Heart right ventricle (tissue), 16 donors: Measurements from ENCODE around the gene SLC29A3. TPM values are rescaled to one million over a fixed set of nuclear protein-coding genes. Genes with fewer than 3 reads are reported as not detected.

Experiments used
- ATAC-seq, 8 donors: fragments of 200-7000 bp; cut with Tn5 transposase; one replicate each; pipeline ENCODE4 v1.9.1; 2020; ENCODE audit warnings: mild to moderate bottlenecking in 8 of 8, moderate library complexity in 8 of 8, moderate number of reproducible peaks in 1 of 8
- DNase-seq, 2 donors: peaks; one replicate each; pipeline ENCODE4 v3.0.0-alpha.2; 2020
- H3K27ac ChIP-seq, 10 donors: fragments of 200-600 bp; sonication (generic) in 2 of 10; one replicate each; pipeline versions ENCODE4 v1.5.0 to v1.8.0; 2020 to 2022; ENCODE audit warnings: mild to moderate bottlenecking in 3 of 10
- H3K27me3 ChIP-seq, 7 donors: fragments of 200-600 bp; one replicate each; pipeline ENCODE4 v1.8.0; 2021 to 2022; ENCODE audit warnings: mild to moderate bottlenecking in 2 of 7
- H3K36me3 ChIP-seq, 9 donors: fragments of 200-600 bp; sonication (generic) in 1 of 9; one replicate each; pipeline versions ENCODE4 v1.5.0 to v1.8.0; 2020 to 2022; ENCODE audit warnings: mild to moderate bottlenecking in 2 of 9
- H3K4me1 ChIP-seq, 9 donors: fragments of 200-600 bp; sonication (generic) in 1 of 9; one replicate each; pipeline versions ENCODE4 v1.5.0 to v1.8.0; 2020 to 2022; ENCODE audit warnings: mild to moderate bottlenecking in 4 of 9
- H3K4me3 ChIP-seq, 10 donors: fragments of 200-600 bp; sonication (generic) in 2 of 10; one replicate each; pipeline versions ENCODE4 v1.5.0 to v1.8.0; 2020 to 2022; ENCODE audit warnings: mild to moderate bottlenecking in 7 of 10, moderate library complexity in 2 of 10
- H3K9me3 ChIP-seq, 11 donors: fragments of 200-600 bp in 10 of 11; sonication (generic) in 2 of 11; one replicate each; pipeline versions ENCODE4 v1.5.0 to v1.8.0; 2013 to 2022; ENCODE audit warnings: mild to moderate bottlenecking in 2 of 11, control low read depth in 1 of 11, moderate library complexity in 1 of 11
- WGBS, 2 donors: extraction: QIAGEN DNeasy Blood & Tissue Kit; methylation state at CpG; one replicate each; pipeline ENCODE4 v1.1.7; 2013; ENCODE audit warnings: inconsistent platforms in 1 of 2; 5-methylcytosine and 5-hydroxymethylcytosine counted together
- intact Hi-C, 10 donors: fragments of 100-400 bp; cut with DNase I; formaldehyde crosslinking; loops; one replicate each; pipeline versions ENCODE4 v1.11.1 to v1.14.2; 2022
- polyA plus RNA-seq, 2 donors: library from polyadenylated mRNA; stranded (reverse); fragments of 200-250 nt; gene quantifications; one replicate each; pipeline ENCODE4 v1.2.3, GENCODE V29; 2013
- total RNA-seq, 10 donors: library from RNA; stranded (reverse); fragmentation: NEBNext Ultra II Directional in 3 of 10; extraction: Animal tissue kit (Norgen Biotek cat#: 25700) in 3 of 10; gene quantifications; one replicate each; pipeline versions ENCODE4 v1.2.1 to v1.2.4, GENCODE V29; 2021 to 2023
- TF ChIP-seq, protein P1 (sequence below), 9 donors: fragments of 200-600 bp; sonication (generic) in 2 of 9; IDR thresholded peaks; one replicate each; pipeline versions ENCODE4 v1.5.0 to v1.8.0; 2021 to 2022; ENCODE audit warnings: antibody characterized with exemption in 9 of 9, mild to moderate bottlenecking in 5 of 9, moderate library complexity in 1 of 9
- donor health status: Arrhythmogenic right ventricular cardiomyopathy.
- donor health status: ischemic (EF 13 %, LVEDD 7.1; RV severe dilation, severe dysfunction).
- donor health status: healthy with polysubstance abuse.
- donor health status: DM: no; HTN: yes; CAD: no.
- donor health status: DM: no; HTN: no; CAD: no.
- donor health status: ischemic (EF 25% LVEDD 6.9; RV normal size, moderate dysfunction).
- donor health status: ischemic (EF 25% LVEDD 5.7; RV mildly dilated, moderate dysfunction).
- donor health status: healthy.
- donor health status: DM: yes; HTN: yes; CAD: no.
- donor health status: Ischemic cardiomyopathy.
- donor health status: ischemic (EF 35%, LVEDD 5.7; RV mildly dilated, moderate dysfunction).
- donor health status: nonischemic (EF 11% LVEDD 7.7; RV severe dilation, severe dysfunction).
- donor health status: DM: yes; HTN: yes; CAD: no.
- donor health status: PGD.
- donor health status: ischemic (EF 29% LVEDD 5.4; RV normal size, mild dysfunction).
- donor health status: nonischemic (EF 23%, LVEDD 6.1; RV moderate dilation, normal function).

SLC29A3 gene
- total and polyA plus RNA-seq, 12 donors = 0.89 to 3.5 (median 1.2) TPM

DNA sequence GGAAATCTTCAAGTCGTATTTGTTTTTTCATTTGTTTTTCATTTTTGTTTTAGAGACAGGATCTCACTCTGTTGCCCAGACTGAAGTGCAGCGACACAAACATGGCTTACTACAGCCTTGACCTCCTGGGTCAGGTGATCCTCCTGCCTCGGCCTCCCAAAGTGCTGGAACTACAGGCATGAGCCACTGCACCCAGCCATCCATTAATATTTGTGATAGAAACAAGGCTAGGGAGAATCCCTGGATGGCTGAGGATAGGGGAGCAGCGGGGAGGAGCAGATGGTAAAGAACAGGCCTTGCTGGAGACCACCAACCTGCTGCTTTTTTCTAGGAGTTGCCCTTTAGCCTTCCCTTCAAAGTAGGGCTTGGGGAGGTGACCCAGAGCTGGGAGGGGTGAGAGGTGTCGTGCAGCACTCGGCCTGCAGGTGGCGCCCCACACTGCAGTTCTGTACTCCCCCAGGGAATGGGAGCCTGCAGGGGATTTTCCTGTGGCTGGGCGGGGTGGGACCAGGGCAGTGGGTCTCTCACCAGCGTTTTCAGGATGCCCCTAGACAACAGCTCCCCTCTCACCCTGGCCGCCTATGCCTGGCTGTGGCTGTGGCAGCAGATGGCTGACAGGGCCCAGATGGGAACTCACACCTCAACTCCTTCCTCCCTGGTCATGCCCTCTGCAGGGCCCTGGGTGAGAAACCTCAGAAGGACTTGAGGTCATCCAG, 65.1 kb downstream of the SLC29A3 start:
- Histone ChIP-seq H3K36me3 (no peaks in the 10 kb centered on the region), H3K4me3 (no peak overlapping the region), H3K27me3 (no peaks in the 10 kb centered on the region), H3K9me3 (no peaks in the 10 kb centered on the region), H3K27ac (no peak overlapping the region), H3K4me1 (peaks cover 0 to 4% (median 0%) of the 10 kb centered on the region in 9 donors)
- intact Hi-C loops = loop anchor here in 9 of 10 donors (5.0 to 10.0 kb wide), 10 partner anchors 62 to 511 kb away; no protein-coding TSS in a partner anchor
- WGBS, 2 donors = 22 to 25% methylated on average over 10 of the region's 10 CpGs
- TF ChIP-seq, protein P1, sequence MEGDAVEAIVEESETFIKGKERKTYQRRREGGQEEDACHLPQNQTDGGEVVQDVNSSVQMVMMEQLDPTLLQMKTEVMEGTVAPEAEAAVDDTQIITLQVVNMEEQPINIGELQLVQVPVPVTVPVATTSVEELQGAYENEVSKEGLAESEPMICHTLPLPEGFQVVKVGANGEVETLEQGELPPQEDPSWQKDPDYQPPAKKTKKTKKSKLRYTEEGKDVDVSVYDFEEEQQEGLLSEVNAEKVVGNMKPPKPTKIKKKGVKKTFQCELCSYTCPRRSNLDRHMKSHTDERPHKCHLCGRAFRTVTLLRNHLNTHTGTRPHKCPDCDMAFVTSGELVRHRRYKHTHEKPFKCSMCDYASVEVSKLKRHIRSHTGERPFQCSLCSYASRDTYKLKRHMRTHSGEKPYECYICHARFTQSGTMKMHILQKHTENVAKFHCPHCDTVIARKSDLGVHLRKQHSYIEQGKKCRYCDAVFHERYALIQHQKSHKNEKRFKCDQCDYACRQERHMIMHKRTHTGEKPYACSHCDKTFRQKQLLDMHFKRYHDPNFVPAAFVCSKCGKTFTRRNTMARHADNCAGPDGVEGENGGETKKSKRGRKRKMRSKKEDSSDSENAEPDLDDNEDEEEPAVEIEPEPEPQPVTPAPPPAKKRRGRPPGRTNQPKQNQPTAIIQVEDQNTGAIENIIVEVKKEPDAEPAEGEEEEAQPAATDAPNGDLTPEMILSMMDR (IDR thresholded peaks at IDR 0.05) = peak; percentile 71 to 95 (median 90)
- peak; percentile 69 to 79 for DNase-seq
- ATAC-seq = peak; percentile 56 to 95 (median 91)

DNA sequence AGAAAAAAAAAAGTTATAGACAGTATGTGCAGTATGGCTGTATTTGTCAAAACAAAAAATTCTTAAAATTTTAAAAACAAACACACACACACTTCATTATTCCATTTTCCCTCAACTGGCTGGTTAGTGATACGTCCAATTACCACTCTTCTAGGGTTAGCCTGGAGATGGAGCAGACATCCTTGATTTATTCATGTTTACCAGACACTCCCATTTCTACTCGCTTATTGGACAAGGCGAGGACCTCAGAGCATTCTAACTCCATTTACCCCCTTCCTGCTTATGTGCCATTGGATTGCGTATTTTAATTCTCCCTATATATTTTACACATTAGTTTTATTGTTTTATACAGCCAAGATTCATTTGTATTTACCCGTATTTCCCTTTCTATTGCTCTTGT, 69.1 kb downstream of the SLC29A3 start:
- intact Hi-C loops = loop anchor here in 4 of 10 donors (2.0 to 10.0 kb wide), 4 partner anchors 41 to 507 kb away; no protein-coding TSS in a partner anchor
- H3K4me1 ChIP-seq = peaks cover 0 to 5% (median 0%) of the 10 kb centered on the region in 9 donors
- no peak overlapping the region for H3K4me3 ChIP-seq
- WGBS, 2 donors = 87 to 93% methylated on average over 5 of the region's 5 CpGs
- DNase-seq = no peak
- H3K9me3 ChIP-seq = no peaks in the 10 kb centered on the region
- H3K27me3 ChIP-seq = peaks cover 0 to 16% (median 0%) of the 10 kb centered on the region in 7 donors
- no peak overlapping the region for H3K27ac ChIP-seq
- TF ChIP-seq, protein P1 (IDR thresholded peaks at IDR 0.05) = no peak
- H3K36me3 ChIP-seq = no peaks in the 10 kb centered on the region
- no peak for ATAC-seq

DNA sequence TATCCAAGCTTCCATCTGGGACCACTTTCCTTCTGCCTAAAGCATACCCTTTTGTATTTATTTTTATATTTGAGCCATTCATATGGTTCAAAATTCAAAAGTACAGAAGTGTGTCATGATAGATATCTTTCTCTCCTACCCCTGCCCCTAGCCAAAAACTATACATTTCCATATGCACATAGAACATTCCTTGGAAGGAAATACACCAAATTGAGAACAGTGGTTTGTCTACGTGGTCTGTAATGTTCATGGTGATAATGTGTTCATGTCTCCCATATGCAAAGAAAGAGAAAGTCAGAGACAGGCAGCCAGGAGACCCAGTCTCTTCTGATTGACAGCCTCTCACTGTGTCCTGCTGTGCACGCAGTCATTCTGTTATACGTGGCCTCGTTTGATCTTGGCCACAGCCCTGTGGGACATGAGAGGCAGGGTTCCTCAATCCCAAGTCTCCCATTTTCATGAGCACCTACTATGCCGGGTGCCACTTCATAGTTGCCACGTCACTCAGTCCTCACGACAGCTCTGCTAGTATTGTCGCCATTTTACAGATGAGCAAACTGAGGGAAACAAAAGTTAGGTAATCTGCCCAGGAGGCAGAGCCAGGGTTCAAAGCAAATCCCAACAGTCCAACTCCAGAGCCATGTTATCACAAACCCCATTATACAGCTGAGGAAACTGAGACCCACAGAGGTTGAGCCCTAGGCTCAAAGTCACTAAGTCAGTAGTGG, 69.7 kb downstream of the SLC29A3 start:
- intact Hi-C loops = loop anchor here in 4 of 10 donors (2.0 to 10.0 kb wide), 4 partner anchors 42 to 506 kb away; no protein-coding TSS in a partner anchor
- DNase-seq = no peak
- peaks cover 0 to 21% (median 0%) of the 10 kb centered on the region in 7 donors for H3K27me3 ChIP-seq
- ATAC-seq = no peak
- no peaks in the 10 kb centered on the region for H3K9me3 ChIP-seq
- no peak overlapping the region for H3K4me3 ChIP-seq
- TF ChIP-seq, protein P1 (IDR thresholded peaks at IDR 0.05) = no peak
- 77 to 79% methylated on average over 8 of the region's 8 CpGs for WGBS, 2 donors
- peaks cover 0 to 5% (median 0%) of the 10 kb centered on the region in 9 donors for H3K4me1 ChIP-seq
- no peak overlapping the region for H3K27ac ChIP-seq
- H3K36me3 ChIP-seq = no peaks in the 10 kb centered on the region

DNA sequence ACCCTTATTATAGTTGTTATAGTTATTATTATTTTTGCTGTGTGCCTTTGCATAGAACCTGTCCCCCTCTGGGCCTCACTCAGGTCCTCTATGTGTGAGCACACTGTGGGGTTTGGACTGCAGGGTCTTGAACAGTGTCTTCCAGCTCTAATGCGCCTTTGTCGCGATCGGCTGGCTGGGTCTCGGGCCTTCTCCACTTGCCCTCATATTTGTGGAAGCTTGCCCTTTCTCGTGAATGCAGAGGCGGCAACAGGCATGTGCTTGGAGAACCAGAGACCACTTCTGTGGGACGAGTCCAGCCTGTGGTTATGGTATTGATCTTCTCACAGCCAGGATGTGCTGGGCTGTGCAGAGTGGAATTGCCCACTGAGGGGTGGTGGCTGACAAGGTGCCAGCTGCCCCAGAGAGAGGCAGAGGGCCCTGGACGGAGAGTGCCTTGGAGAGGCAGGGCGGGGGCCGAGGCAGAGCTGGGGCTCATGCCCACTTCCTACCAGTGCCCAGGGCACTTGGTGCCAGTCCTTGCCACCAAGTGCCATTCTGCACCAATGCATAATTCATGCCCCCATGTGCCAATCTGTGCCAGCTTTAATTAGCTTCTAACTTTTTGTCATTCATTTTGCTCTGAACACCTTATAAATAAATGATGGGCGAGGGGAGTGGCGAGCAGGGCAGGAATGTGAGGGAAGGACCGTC, 70.9 kb downstream of the SLC29A3 start:
- peaks cover 0 to 5% (median 0%) of the 10 kb centered on the region in 9 donors for H3K4me1 ChIP-seq
- H3K36me3 ChIP-seq = no peaks in the 10 kb centered on the region
- intact Hi-C loops = loop anchor here in 7 of 10 donors (2.0 to 10.0 kb wide), 9 partner anchors 43 to 505 kb away; no protein-coding TSS in a partner anchor
- no peaks in the 10 kb centered on the region for H3K9me3 ChIP-seq
- 86% methylated on average over 14 of the region's 14 CpGs for WGBS, 2 donors
- no peak overlapping the region for H3K4me3 ChIP-seq
- TF ChIP-seq, protein P1 (IDR thresholded peaks at IDR 0.05) = no peak
- DNase-seq = no peak
- peaks cover 0 to 21% (median 0%) of the 10 kb centered on the region in 7 donors for H3K27me3 ChIP-seq
- peak in 1 of 8 donors; percentile 18 for ATAC-seq
- no peak overlapping the region for H3K27ac ChIP-seq
